ENCODE data around the gene AGO3. TPM values are rescaled to one million over a fixed set of nuclear protein-coding genes. Genes with fewer than 3 reads are reported as not detected.
A peak's percentile ranks its signal among the peaks of the same experiment; 100 is the strongest.

Gene AGO3
- total and polyA plus RNA-seq, 2 of the 13 experiments (the other 11 are each of a cell fraction or from before 2014, with no cell fraction given): 21.2 to 27.1 TPM

GRCh38 chr1:35931446-35932157 is 697 bp downstream of the AGO3 start (continued):
- no peak for TF ChIP-seq HNF1A (IDR thresholded peaks at IDR 0.05; ENCODE audit: low read depth)
- TF ChIP-seq HNF1A (CRISPR knock-in tag; IDR thresholded peaks at IDR 0.05; ENCODE audit: borderline replicate concordance): no peak
- 0 out of 2 replicates have a peak, but pooled peaks have one; percentile 22 for TF ChIP-seq ZBTB43 (CRISPR knock-in tag; conservative IDR thresholded peaks at IDR 0.05)
- TF ChIP-seq ZNF543 (CRISPR knock-in tag; IDR thresholded peaks at IDR 0.05): no peak
- TF ChIP-seq ZNF704 (CRISPR knock-in tag; IDR thresholded peaks at IDR 0.05; ENCODE audit: borderline replicate concordance): 0 out of 2 replicates have a peak, but pooled peaks have one; percentile 16
- TF ChIP-seq CREB1 (IDR thresholded peaks at IDR 0.05): no peak
- peak; percentile 43; the same call in 1 of the 2 replicates for TF ChIP-seq CREB1 (CRISPR knock-in tag; IDR thresholded peaks at IDR 0.05)
- no peak for TF ChIP-seq ZNF335 (CRISPR knock-in tag; IDR thresholded peaks at IDR 0.05)
- no peak for TF ChIP-seq NFE2 (CRISPR knock-in tag; IDR thresholded peaks at IDR 0.05)
- no peak for TF ChIP-seq HNRNPLL (IDR thresholded peaks at IDR 0.05; ENCODE audit: low read depth, low read length, poor library complexity, severe bottlenecking)
- TF ChIP-seq MXI1 (IDR thresholded peaks at IDR 0.05; ENCODE audit: borderline replicate concordance, low read depth, low read length): no peak
- no peak for TF ChIP-seq FOXK2 (IDR thresholded peaks at IDR 0.05)
- peak; percentile 35; the same call in 1 of the 2 replicates for TF ChIP-seq ZMYM3 (CRISPR knock-in tag; IDR thresholded peaks at IDR 0.05)
- TF ChIP-seq MLXIP (CRISPR knock-in tag; IDR thresholded peaks at IDR 0.05; ENCODE audit: borderline replicate concordance): no peak
- no peak for TF ChIP-seq ZNF782 (CRISPR knock-in tag; IDR thresholded peaks at IDR 0.05; ENCODE audit: borderline replicate concordance)
- no peak for TF ChIP-seq ZC3H13 (CRISPR knock-in tag; IDR thresholded peaks at IDR 0.05)
- no peak for TF ChIP-seq SRY (CRISPR knock-in tag; IDR thresholded peaks at IDR 0.05)
- TF ChIP-seq ZUFSP (CRISPR knock-in tag; IDR thresholded peaks at IDR 0.05; ENCODE audit: borderline replicate concordance): no peak
